Liver (tissue), 9 donors: Measurements from ENCODE around the gene PPA1. TPM values are rescaled to one million over a fixed set of nuclear protein-coding genes. Genes with fewer than 3 reads are reported as not detected.

Source experiments
- DNase-seq: peaks from one replicate; pipeline ENCODE4 v3.0.0-alpha.2; 2017; ENCODE audit warnings: low spot score
- H3K27ac ChIP-seq, 2 donors: one replicate each; pipeline ENCODE4 v1.7.0; 2013; ENCODE audit warnings: inconsistent platforms in 2 of 2, low read length in 2 of 2, control low read depth in 1 of 2, low read depth in 1 of 2, mild to moderate bottlenecking in 1 of 2
- H3K27me3 ChIP-seq, 4 donors: one replicate each; pipeline versions ENCODE4 v1.6.1 to v1.7.0; 2013; ENCODE audit warnings: low read length in 3 of 4, inconsistent platforms in 1 of 4, mild to moderate bottlenecking in 1 of 4, moderate library complexity in 1 of 4; ENCODE audit not compliant: control insufficient read depth in 4 of 4, insufficient read depth in 4 of 4
- H3K36me3 ChIP-seq, 4 donors: one replicate each; pipeline versions ENCODE4 v1.6.1 to v1.7.0; 2013; ENCODE audit warnings: low read length in 3 of 4, mild to moderate bottlenecking in 3 of 4, low read depth in 1 of 4, moderate library complexity in 1 of 4; ENCODE audit not compliant: control insufficient read depth in 4 of 4, insufficient read depth in 3 of 4
- H3K4me1 ChIP-seq, 4 donors: one replicate each; pipeline versions ENCODE4 v1.6.1 to v1.7.0; 2013; ENCODE audit warnings: low read length in 3 of 4, mild to moderate bottlenecking in 3 of 4, moderate library complexity in 1 of 4; ENCODE audit not compliant: control insufficient read depth in 4 of 4, insufficient read depth in 4 of 4
- H3K4me3 ChIP-seq, 3 donors: one replicate each; pipeline versions ENCODE4 v1.6.1 to v1.7.0; 2013; ENCODE audit warnings: low read length in 3 of 3, control low read depth in 1 of 3, low read depth in 1 of 3, mild to moderate bottlenecking in 1 of 3
- H3K9ac ChIP-seq, 2 donors: one replicate each; pipeline ENCODE4 v1.7.0; 2013; ENCODE audit warnings: low read length in 2 of 2, mild to moderate bottlenecking in 2 of 2, moderate library complexity in 2 of 2, control low read depth in 1 of 2, low read depth in 1 of 2
- H3K9me3 ChIP-seq, 4 donors: one replicate each; pipeline versions ENCODE4 v1.6.1 to v1.7.0; 2013; ENCODE audit warnings: low read length in 3 of 4; ENCODE audit not compliant: control insufficient read depth in 4 of 4
- ATF3 ChIP-seq: IDR thresholded peaks from 2 replicates; pipeline ENCODE4 v1.6.1; 2016; ENCODE audit warnings: antibody characterized with exemption
- CTCF ChIP-seq: fragments of 150-350 bp; IDR thresholded peaks from 2 replicates; pipeline ENCODE4 v1.5.1; 2017; ENCODE audit warnings: improper control_type of control experiment, low read depth, low read length; ENCODE audit not compliant: missing input control
- EGR1 ChIP-seq, 2 donors: IDR thresholded peaks; 2 replicates each; pipeline ENCODE4 v1.6.1; 2016 to 2018; ENCODE audit warnings: antibody characterized with exemption in 2 of 2, low read depth in 2 of 2
- FOXA1 ChIP-seq: IDR thresholded peaks from 2 replicates; pipeline ENCODE4 v1.6.1; 2016; ENCODE audit warnings: antibody characterized with exemption
- FOXA2 ChIP-seq: IDR thresholded peaks from 2 replicates; pipeline ENCODE4 v1.6.1; 2016; ENCODE audit warnings: antibody characterized with exemption
- GABPA ChIP-seq, 2 donors: IDR thresholded peaks in 1 of 2; conservative IDR thresholded peaks in 1 of 2; 2 replicates each; pipeline ENCODE4 v1.6.1; 2016; ENCODE audit warnings: antibody characterized with exemption in 2 of 2, mild to moderate bottlenecking in 1 of 2, moderate library complexity in 1 of 2
- HNF4A ChIP-seq, 2 donors: conservative IDR thresholded peaks; 2 replicates each; pipeline ENCODE4 v1.6.1; 2016; ENCODE audit warnings: antibody characterized with exemption in 2 of 2, mild to moderate bottlenecking in 2 of 2
- HNF4G ChIP-seq: IDR thresholded peaks from 2 replicates; pipeline ENCODE4 v1.6.1; 2016; ENCODE audit warnings: antibody characterized with exemption
- JUND ChIP-seq, 2 donors: IDR thresholded peaks; 2 replicates each; pipeline ENCODE4 v1.6.1; 2016; ENCODE audit warnings: antibody characterized with exemption in 2 of 2
- NR2F2 ChIP-seq: IDR thresholded peaks from 2 replicates; pipeline ENCODE4 v1.6.1; 2016; ENCODE audit warnings: antibody characterized with exemption
- RAD21 ChIP-seq, 2 donors: IDR thresholded peaks; 2 replicates each; pipeline ENCODE4 v1.6.1; 2016; ENCODE audit warnings: antibody characterized with exemption in 2 of 2, mild to moderate bottlenecking in 2 of 2
- REST ChIP-seq: IDR thresholded peaks from 2 replicates; pipeline ENCODE4 v1.6.1; 2016; ENCODE audit warnings: antibody characterized with exemption, mild to moderate bottlenecking
- RXRA ChIP-seq, 2 donors: IDR thresholded peaks; 2 replicates each; pipeline ENCODE4 v1.6.1; 2017 to 2018; ENCODE audit warnings: antibody characterized with exemption in 2 of 2, mild to moderate bottlenecking in 1 of 2
- SP1 ChIP-seq: IDR thresholded peaks from 2 replicates; pipeline ENCODE4 v1.6.1; 2018; ENCODE audit warnings: antibody characterized with exemption, mild to moderate bottlenecking
- TAF1 ChIP-seq: conservative IDR thresholded peaks from 2 replicates; pipeline ENCODE4 v1.6.1; 2016; ENCODE audit warnings: antibody characterized with exemption, mild to moderate bottlenecking
- YY1 ChIP-seq: IDR thresholded peaks from 2 replicates; pipeline ENCODE4 v1.6.1; 2016; ENCODE audit warnings: antibody characterized with exemption, mild to moderate bottlenecking
- ZBTB33 ChIP-seq: IDR thresholded peaks from 2 replicates; pipeline ENCODE4 v1.6.1; 2016; ENCODE audit warnings: antibody characterized with exemption
- WGBS: extraction: QIAGEN DNeasy Blood & Tissue Kit; methylation state at CpG from one replicate; pipeline ENCODE4 v1.1.7; 2013; 5-methylcytosine and 5-hydroxymethylcytosine counted together
- polyA plus RNA-seq, 2 donors: library from polyadenylated mRNA; stranded (reverse) in 1 of 2; unstranded in 1 of 2; fragments of 200-250 nt in 1 of 2; fragments of >200 nt in 1 of 2; fragmentation: Nextera tagmentation in 1 of 2; extraction: Ambion mirVana in 1 of 2; gene quantifications; one replicate each; pipeline versions ENCODE4 v1.2.1 to v1.2.3, GENCODE V29; 2013 to 2015
- total RNA-seq, 2 donors: library from RNA; depleted of rRNA; stranded (reverse); fragments of >200 nt; gene quantifications; one replicate each; pipeline ENCODE4 v1.2.3, GENCODE V29; 2014
- donor health status: healthy.
- donor health status: healthy.
- donor health status: healthy.
- donor health status: healthy.
- donor health status: healthy.

PPA1 gene
- total and polyA plus RNA-seq, 4 donors, result 91.1 to 111 (median 99.4) TPM

- no peak for TF ChIP-seq ZBTB33
- TF ChIP-seq HNF4A (conservative IDR thresholded peaks at IDR 0.05), result no peak
- no peak for TF ChIP-seq SP1
- no peak for TF ChIP-seq RXRA (IDR thresholded peaks at IDR 0.05)
Observed at GRCh38 chr10:70260734-70261133, 27.5 kb upstream of the PPA1 start (continued).

- no peaks in the 10 kb centered on the region for H3K36me3 ChIP-seq
Observed at GRCh38 chr10:70260259-70260658, 27.0 kb upstream of the PPA1 start.

GRCh38 chr10:70258216-70258615 lies 25.0 kb upstream of the PPA1 start:
- no peaks in the 10 kb centered on the region for H3K9me3 ChIP-seq
- H3K4me3 ChIP-seq, result no peak overlapping the region
- H3K9ac ChIP-seq, result no peak overlapping the region
- H3K4me1 ChIP-seq, result peaks cover 0 to 2% (median 0%) of the 10 kb centered on the region in 4 donors
- no peak overlapping the region for H3K27ac ChIP-seq
- WGBS, result 91% methylated on average over 1 of the region's 1 CpG
- DNase-seq, result no peak
- H3K27me3 ChIP-seq, result peaks cover 0 to 2% (median 0%) of the 10 kb centered on the region in 4 donors
- H3K36me3 ChIP-seq, result no peaks in the 10 kb centered on the region
- TF ChIP-seq ZBTB33, result no peak
- no peak for TF ChIP-seq CTCF
- TF ChIP-seq SP1, result no peak
- TF ChIP-seq ATF3, result no peak
- no peak for TF ChIP-seq FOXA1
- TF ChIP-seq JUND (IDR thresholded peaks at IDR 0.05), result no peak
- TF ChIP-seq HNF4A (conservative IDR thresholded peaks at IDR 0.05), result no peak
- TF ChIP-seq NR2F2, result no peak
- no peak for TF ChIP-seq TAF1
- TF ChIP-seq FOXA2, result no peak
- TF ChIP-seq EGR1 (IDR thresholded peaks at IDR 0.05; ENCODE audit: low read depth in 2 of 2), result no peak
- no peak for TF ChIP-seq RAD21 (IDR thresholded peaks at IDR 0.05)
- no peak for TF ChIP-seq REST

More at GRCh38 chr10:70260259-70260658, 27.0 kb upstream of the PPA1 start:
- no peak overlapping the region for H3K27ac ChIP-seq
- H3K27me3 ChIP-seq, result peaks cover 0 to 2% (median 0%) of the 10 kb centered on the region in 4 donors
- no peak for DNase-seq
- H3K9ac ChIP-seq, result no peak overlapping the region
- 93% methylated on average over 1 of the region's 1 CpG for WGBS
- H3K4me3 ChIP-seq, result no peak overlapping the region
- peaks cover 0 to 1% (median 0%) of the 10 kb centered on the region in 4 donors for H3K4me1 ChIP-seq
- TF ChIP-seq YY1 (no peak), ZBTB33 (no peak), SP1 (no peak), FOXA1 (no peak), HNF4G (no peak), HNF4A (conservative IDR thresholded peaks at IDR 0.05) (no peak), GABPA (IDR thresholded peaks at IDR 0.05 in 1 of 2, conservative IDR thresholded peaks at IDR 0.05 in 1 of 2) (no peak)
- H3K9me3 ChIP-seq, result no peaks in the 10 kb centered on the region
